ENCODE results near the gene YAP1. TPM values are rescaled to one million over a fixed set of nuclear protein-coding genes. Genes with fewer than 3 reads are reported as not detected.

Gene YAP1
- total and polyA plus RNA-seq, 8 donors, result 22.0 to 400 (median 64.4) TPM

GRCh38 chr11:102243399-102243884 is 133.2 kb downstream of the YAP1 start:
- TF ChIP-seq, protein P1, sequence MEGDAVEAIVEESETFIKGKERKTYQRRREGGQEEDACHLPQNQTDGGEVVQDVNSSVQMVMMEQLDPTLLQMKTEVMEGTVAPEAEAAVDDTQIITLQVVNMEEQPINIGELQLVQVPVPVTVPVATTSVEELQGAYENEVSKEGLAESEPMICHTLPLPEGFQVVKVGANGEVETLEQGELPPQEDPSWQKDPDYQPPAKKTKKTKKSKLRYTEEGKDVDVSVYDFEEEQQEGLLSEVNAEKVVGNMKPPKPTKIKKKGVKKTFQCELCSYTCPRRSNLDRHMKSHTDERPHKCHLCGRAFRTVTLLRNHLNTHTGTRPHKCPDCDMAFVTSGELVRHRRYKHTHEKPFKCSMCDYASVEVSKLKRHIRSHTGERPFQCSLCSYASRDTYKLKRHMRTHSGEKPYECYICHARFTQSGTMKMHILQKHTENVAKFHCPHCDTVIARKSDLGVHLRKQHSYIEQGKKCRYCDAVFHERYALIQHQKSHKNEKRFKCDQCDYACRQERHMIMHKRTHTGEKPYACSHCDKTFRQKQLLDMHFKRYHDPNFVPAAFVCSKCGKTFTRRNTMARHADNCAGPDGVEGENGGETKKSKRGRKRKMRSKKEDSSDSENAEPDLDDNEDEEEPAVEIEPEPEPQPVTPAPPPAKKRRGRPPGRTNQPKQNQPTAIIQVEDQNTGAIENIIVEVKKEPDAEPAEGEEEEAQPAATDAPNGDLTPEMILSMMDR (IDR thresholded peaks at IDR 0.05), result no peak
- TF ChIP-seq POLR2AphosphoS5 (IDR thresholded peaks at IDR 0.05) (no peak), EP300 (IDR thresholded peaks at IDR 0.05) (no peak), POLR2A (IDR thresholded peaks at IDR 0.05) (no peak)
- H3K27me3 ChIP-seq, result no peaks in the 10 kb centered on the region
- H3K4me3 ChIP-seq, result no peak overlapping the region
- H3K36me3 ChIP-seq, result no peaks in the 10 kb centered on the region
- DNase-seq, result no peak
- 86 to 93% (median 91%) methylated on average over 2 of the region's 2 CpGs for WGBS, 5 donors
- H3K27ac ChIP-seq, result no peak overlapping the region
- intact Hi-C loops (cut with DNase I; ENCODE audit: low total_unique reads), result no loop called here
- H3K9me3 ChIP-seq, result no peaks in the 10 kb centered on the region
- peaks cover 0 to 18% (median 9%) of the 10 kb centered on the region in 4 donors for H3K4me1 ChIP-seq

GRCh38 chr11:102244681-102245409 is 134.6 kb downstream of the YAP1 start:
- no peaks in the 10 kb centered on the region for H3K36me3 ChIP-seq
- no peak overlapping the region for H3K27ac ChIP-seq
- intact Hi-C loops (cut with DNase I; ENCODE audit: low total_unique reads), result no loop called here
- no peak overlapping the region for H3K4me3 ChIP-seq
- DNase-seq, result no peak
- H3K27me3 ChIP-seq, result no peaks in the 10 kb centered on the region
- H3K9me3 ChIP-seq, result no peaks in the 10 kb centered on the region
- WGBS, 5 donors, result 36 to 71% (median 69%) methylated on average over 2 to 5 of the region's 5 CpGs
- peaks cover 0 to 18% (median 9%) of the 10 kb centered on the region in 4 donors for H3K4me1 ChIP-seq
- TF ChIP-seq POLR2A (IDR thresholded peaks at IDR 0.05) (no peak), POLR2AphosphoS5 (IDR thresholded peaks at IDR 0.05) (no peak), EP300 (IDR thresholded peaks at IDR 0.05) (no peak)
- TF ChIP-seq, protein P1 (IDR thresholded peaks at IDR 0.05), result no peak

GRCh38 chr11:102251423-102251822 is 141.2 kb downstream of the YAP1 start:
- Histone ChIP-seq H3K4me1 (peaks cover 0 to 10% (median 5%) of the 10 kb centered on the region in 4 donors), H3K27ac (no peak overlapping the region), H3K27me3 (no peaks in the 10 kb centered on the region), H3K36me3 (no peaks in the 10 kb centered on the region), H3K4me3 (no peak overlapping the region), H3K9me3 (no peaks in the 10 kb centered on the region)
- DNase-seq, result no peak
- intact Hi-C loops (cut with DNase I; ENCODE audit: low total_unique reads), result no loop called here
- WGBS, 5 donors, result 89 to 94% (median 93%) methylated on average over 2 of the region's 2 CpGs
- TF ChIP-seq POLR2AphosphoS5 (IDR thresholded peaks at IDR 0.05), result no peak
- TF ChIP-seq EP300 (IDR thresholded peaks at IDR 0.05), result no peak
- TF ChIP-seq, protein P1 (IDR thresholded peaks at IDR 0.05), result no peak
- no peak for TF ChIP-seq POLR2A (IDR thresholded peaks at IDR 0.05)

DNA sequence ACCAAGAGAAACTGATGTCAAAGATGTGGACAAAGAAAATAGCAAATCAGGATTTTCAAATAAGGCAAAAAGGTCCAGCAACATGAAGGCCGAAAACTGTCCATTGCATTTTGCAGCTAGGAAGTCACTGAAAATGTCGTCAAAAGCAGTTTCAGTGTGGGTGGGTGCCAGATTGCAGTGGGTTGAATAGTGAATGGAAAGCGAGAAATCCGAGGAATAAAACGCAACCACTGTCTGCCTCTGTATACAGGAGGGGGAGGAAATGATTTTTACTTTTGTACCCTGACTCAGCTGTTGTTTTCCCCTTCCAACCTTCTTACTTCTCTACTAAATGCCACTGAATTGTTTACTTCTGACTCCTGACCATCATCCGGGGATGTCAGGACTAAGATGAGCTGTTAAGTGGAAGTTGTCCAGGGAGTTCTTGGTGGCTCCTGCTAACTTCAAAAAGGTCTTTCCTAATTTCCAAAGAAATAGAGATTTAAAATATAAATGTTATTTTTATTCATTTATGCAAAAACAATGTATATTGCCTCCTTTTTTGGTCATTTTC is 142.2 kb downstream of the YAP1 start:
- H3K27me3 ChIP-seq, result no peaks in the 10 kb centered on the region
- WGBS, 5 donors, result 77 to 87% (median 87%) methylated on average over 6 of the region's 6 CpGs
- intact Hi-C loops (cut with DNase I; ENCODE audit: low total_unique reads), result no loop called here
- TF ChIP-seq, protein P1 (IDR thresholded peaks at IDR 0.05), result no peak
- no peaks in the 10 kb centered on the region for H3K9me3 ChIP-seq
- no peak for DNase-seq
- no peaks in the 10 kb centered on the region for H3K36me3 ChIP-seq
- peaks cover 0 to 10% (median 5%) of the 10 kb centered on the region in 4 donors for H3K4me1 ChIP-seq
- H3K4me3 ChIP-seq, result no peak overlapping the region
- no peak overlapping the region for H3K27ac ChIP-seq
